GM18519 (cell line): ENCODE results near the gene GPN1.
"Not testable (repeated sequence)": the region's sequence is repeated elsewhere in the genome, so short reads cannot be mapped to it uniquely, and the experiment has no call there.

Experiments used
- ATAC-seq: cut with Tn5 transposase; IDR thresholded peaks from one replicate; pipeline ENCODE4 v1.9.1; 2021; ENCODE audit warnings: mild to moderate bottlenecking, moderate library complexity; ENCODE audit not compliant: unreplicated experiment, low FRiP score

The GPN1 gene

GRCh38 chr2:27664622-27665363 lies 35.9 kb downstream of the GPN1 start:
- no peak for ATAC-seq

- no peak for ATAC-seq
Observed at GRCh38 chr2:27667446-27667845, 38.6 kb downstream of the GPN1 start.

GRCh38 chr2:27671235-27671634 lies 42.4 kb downstream of the GPN1 start:
- no peak for ATAC-seq

- ATAC-seq: no peak
Observed at GRCh38 chr2:27672723-27673486, 44.1 kb downstream of the GPN1 start.

- no peak for ATAC-seq
Observed at GRCh38 chr2:27680571-27680970, 51.7 kb downstream of the GPN1 start.

- ATAC-seq: no peak
Observed at GRCh38 chr2:27681841-27682240, 53.0 kb downstream of the GPN1 start.

- not testable (repeated sequence) for ATAC-seq
Observed at GRCh38 chr2:27682334-27682771, 53.5 kb downstream of the GPN1 start.

GRCh38 chr2:27683390-27684071 lies 54.7 kb downstream of the GPN1 start:
- ATAC-seq: no peak

- ATAC-seq: not testable (repeated sequence)
Observed at GRCh38 chr2:27685006-27685405, 56.2 kb downstream of the GPN1 start.

- no peak for ATAC-seq
Observed at GRCh38 chr2:27685577-27685976, 56.7 kb downstream of the GPN1 start.

GRCh38 chr2:27687232-27687631 lies 58.4 kb downstream of the GPN1 start:
- no peak for ATAC-seq

- no peak for ATAC-seq
Observed at GRCh38 chr2:27689424-27689823, 60.6 kb downstream of the GPN1 start.

GRCh38 chr2:27690052-27690451 lies 61.2 kb downstream of the GPN1 start:
- no peak for ATAC-seq

GRCh38 chr2:27697660-27698059 lies 68.8 kb downstream of the GPN1 start:
- no peak for ATAC-seq
